ENCODE results near the gene ZNF587.
A peak's percentile ranks its signal among the peaks of the same experiment; 100 is the strongest.
"Not testable (repeated sequence)": the region's sequence is repeated elsewhere in the genome, so short reads cannot be mapped to it uniquely, and the experiment has no call there.

Gene ZNF587

DNA sequence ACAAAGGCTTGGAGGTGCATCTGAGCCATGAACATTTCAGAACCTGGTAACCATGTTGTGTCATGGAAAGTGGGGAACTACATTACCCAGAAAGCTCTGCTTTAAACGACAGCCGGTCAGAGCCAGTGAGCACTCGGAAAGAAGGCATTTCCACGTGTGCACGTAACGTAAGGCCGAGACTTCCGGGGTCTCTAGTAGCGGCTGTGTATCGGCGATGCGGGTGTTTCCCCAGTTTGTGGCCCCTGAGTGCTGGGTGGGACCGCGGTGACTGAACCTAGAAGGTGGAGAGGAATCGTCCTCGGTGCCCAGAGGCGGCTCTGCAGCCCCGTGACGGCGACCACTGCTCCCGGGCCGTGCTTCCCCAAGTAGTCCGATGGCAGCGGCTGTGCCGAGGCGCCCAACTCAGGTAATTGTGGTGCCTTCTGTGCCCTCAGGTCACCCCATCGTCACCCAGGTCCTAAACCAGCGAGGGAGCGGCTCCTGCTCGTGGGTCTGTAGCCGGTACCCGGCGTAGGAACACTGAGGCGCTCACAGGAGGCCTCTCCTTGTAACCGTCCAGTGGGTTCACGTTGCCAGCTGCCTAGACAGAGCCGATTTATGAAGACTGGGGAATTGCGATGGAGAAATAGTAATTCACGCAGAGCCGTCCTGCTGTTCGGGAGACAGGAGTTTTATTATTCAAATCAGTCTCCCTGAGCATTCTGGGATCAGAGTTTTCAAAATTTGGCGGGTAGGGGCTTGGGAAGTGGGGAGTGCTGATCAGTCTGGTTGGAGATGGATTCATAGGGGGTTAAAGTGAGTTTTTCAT, at the start of gene ZNF587:
Gene ZNF587, plus strand, starts transcription at position 194 of the 808 bp plus-strand sequence. Its CDS starts 180 bp downstream, at position 374.
- peaks cover 14 to 17% of the 10 kb centered on the region in 2 donors for H3K4me1 ChIP-seq (ENCODE audit: control insufficient read depth in 2 of 2, insufficient read depth in 2 of 2, low read length in 2 of 2)
- peak within 1 kb of the TSS; percentile 88 to 89 for H3K27ac ChIP-seq (ENCODE audit: low read depth in 2 of 2, low read length in 2 of 2)
- peak within 1 kb of the TSS; percentile 86 to 95 for H3K4me3 ChIP-seq (ENCODE audit: low read length in 2 of 2)

DNA sequence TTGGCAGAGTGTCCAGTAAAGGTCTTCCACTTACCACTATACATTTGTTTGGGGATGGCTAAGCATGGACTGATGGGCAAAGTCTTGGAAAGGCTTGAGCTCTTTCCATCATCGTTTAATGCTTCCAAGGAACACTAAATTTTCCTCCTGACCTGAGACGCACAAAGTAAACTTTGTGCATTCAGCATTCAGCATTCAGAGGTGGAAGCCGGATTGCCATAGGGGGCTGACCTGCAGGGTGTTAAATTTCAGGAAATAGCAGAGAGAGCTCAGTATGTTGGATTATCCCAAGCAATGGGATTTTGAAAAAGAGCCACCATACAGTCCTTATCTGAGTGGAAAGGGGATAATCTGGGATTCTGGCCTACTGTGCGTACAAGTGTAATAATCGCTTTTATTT, 49.0 kb upstream of the ZNF587 start:
- Histone ChIP-seq H3K4me1 (ENCODE audit: control insufficient read depth in 2 of 2, insufficient read depth in 2 of 2, low read length in 2 of 2) (peaks cover 11 to 22% of the 10 kb centered on the region in 2 donors), H3K9me3 (ENCODE audit: control insufficient read depth in 2 of 2, low read length in 2 of 2) (no peaks in the 10 kb centered on the region), H3K4me3 (ENCODE audit: low read length in 2 of 2) (no peak overlapping the region), H3K27me3 (ENCODE audit: control insufficient read depth in 2 of 2, insufficient read depth in 2 of 2, low read length in 2 of 2) (no peaks in the 10 kb centered on the region), H3K9ac (ENCODE audit: low read depth in 1 of 2, low read length in 2 of 2) (no peak overlapping the region), H3K36me3 (ENCODE audit: control insufficient read depth in 2 of 2, insufficient read depth in 2 of 2, low read length in 2 of 2) (peaks cover 5% of the 10 kb centered on the region in 2 donors), H3K27ac (ENCODE audit: low read depth in 2 of 2, low read length in 2 of 2) (no peak overlapping the region)

More for the DNA sequence above, at the start of gene ZNF587:
- peaks cover 7 to 14% of the 10 kb centered on the region in 2 donors for H3K36me3 ChIP-seq (ENCODE audit: control insufficient read depth in 2 of 2, insufficient read depth in 2 of 2, low read length in 2 of 2)
- H3K27me3 ChIP-seq (ENCODE audit: control insufficient read depth in 2 of 2, insufficient read depth in 2 of 2, low read length in 2 of 2); H3K9me3 ChIP-seq (ENCODE audit: control insufficient read depth in 2 of 2, low read length in 2 of 2): not testable (repeated sequence)
- H3K9ac ChIP-seq (ENCODE audit: low read depth in 1 of 2, low read length in 2 of 2): peak within 1 kb of the TSS; percentile 76 to 89

GRCh38 chr19:57802269-57802668, 47.4 kb upstream of the ZNF587 start:
- Histone ChIP-seq H3K9me3 (ENCODE audit: control insufficient read depth in 2 of 2, low read length in 2 of 2) (no peaks in the 10 kb centered on the region), H3K4me1 (ENCODE audit: control insufficient read depth in 2 of 2, insufficient read depth in 2 of 2, low read length in 2 of 2) (peaks cover 12 to 22% of the 10 kb centered on the region in 2 donors), H3K9ac (ENCODE audit: low read depth in 1 of 2, low read length in 2 of 2) (no peak overlapping the region), H3K27ac (ENCODE audit: low read depth in 2 of 2, low read length in 2 of 2) (peak overlapping the region in 1 of 2 donors; percentile 6), H3K36me3 (ENCODE audit: control insufficient read depth in 2 of 2, insufficient read depth in 2 of 2, low read length in 2 of 2) (no peaks in the 10 kb centered on the region), H3K27me3 (ENCODE audit: control insufficient read depth in 2 of 2, insufficient read depth in 2 of 2, low read length in 2 of 2) (no peaks in the 10 kb centered on the region), H3K4me3 (ENCODE audit: low read length in 2 of 2) (no peak overlapping the region)

DNA sequence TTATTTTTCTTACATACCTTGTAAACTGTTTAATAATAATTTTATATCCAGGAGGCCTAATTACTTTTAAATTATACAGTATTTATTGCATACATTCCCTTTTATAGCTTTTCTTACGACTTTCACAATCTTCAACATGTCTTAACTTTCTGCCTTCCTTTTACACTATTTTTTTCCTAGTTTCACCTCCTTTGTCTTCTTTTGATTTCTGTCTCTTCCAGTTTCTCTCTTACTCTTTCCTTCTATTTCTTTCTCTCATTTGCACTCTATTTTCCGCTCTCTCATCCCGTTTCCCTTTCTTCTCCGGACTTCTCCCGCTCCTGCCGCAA, 46.4 kb upstream of the ZNF587 start:
- Histone ChIP-seq H3K9ac (ENCODE audit: low read depth in 1 of 2, low read length in 2 of 2) (peak overlapping the region; percentile 65 to 77), H3K4me3 (ENCODE audit: low read length in 2 of 2) (peak overlapping the region; percentile 56 to 83), H3K27ac (ENCODE audit: low read depth in 2 of 2, low read length in 2 of 2) (peak overlapping the region; percentile 75 to 88), H3K4me1 (ENCODE audit: control insufficient read depth in 2 of 2, insufficient read depth in 2 of 2, low read length in 2 of 2) (peaks cover 12 to 22% of the 10 kb centered on the region in 2 donors), H3K36me3 (ENCODE audit: control insufficient read depth in 2 of 2, insufficient read depth in 2 of 2, low read length in 2 of 2) (peaks cover 7% of the 10 kb centered on the region in 2 donors), H3K9me3 (ENCODE audit: control insufficient read depth in 2 of 2, low read length in 2 of 2) (no peaks in the 10 kb centered on the region), H3K27me3 (ENCODE audit: control insufficient read depth in 2 of 2, insufficient read depth in 2 of 2, low read length in 2 of 2) (no peaks in the 10 kb centered on the region)

DNA sequence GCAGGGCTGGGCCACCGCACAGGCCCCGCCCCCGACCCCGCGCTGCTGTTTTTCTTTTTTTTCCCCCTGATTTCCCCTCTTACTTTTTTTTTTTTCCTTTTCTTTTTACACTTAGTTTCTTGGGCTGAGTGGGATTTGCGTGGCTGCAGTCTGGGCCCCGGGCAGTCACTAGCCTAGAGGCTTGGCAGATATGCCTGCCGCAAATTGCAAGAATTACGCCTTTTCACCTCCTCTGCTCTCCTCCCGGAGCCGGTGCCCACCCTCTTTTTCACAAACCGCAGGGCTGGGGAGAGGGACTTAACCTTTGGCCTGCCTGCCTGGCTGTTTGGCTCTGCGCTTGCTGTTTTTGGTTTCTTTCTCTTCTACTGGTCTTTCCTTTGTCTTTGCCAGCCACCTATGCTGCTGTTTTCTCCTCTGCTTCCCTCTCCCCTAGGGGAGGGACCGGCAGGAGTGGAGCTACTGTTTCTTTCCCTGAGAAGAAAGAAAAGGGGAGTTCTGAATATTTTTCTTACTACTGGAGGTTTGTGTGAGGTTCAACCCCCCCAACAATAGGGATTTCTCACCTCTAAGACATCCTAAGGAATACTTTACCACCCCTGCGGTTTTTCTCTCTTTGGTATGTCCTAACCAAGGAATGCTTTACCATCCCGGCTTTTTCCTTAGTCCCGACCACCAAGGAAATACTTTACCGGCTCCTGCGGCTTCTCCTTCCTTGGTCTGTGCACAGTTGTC, 45.9 kb upstream of the ZNF587 start:
- Histone ChIP-seq H3K4me1 (ENCODE audit: control insufficient read depth in 2 of 2, insufficient read depth in 2 of 2, low read length in 2 of 2) (peaks cover 12 to 22% of the 10 kb centered on the region in 2 donors), H3K27me3 (ENCODE audit: control insufficient read depth in 2 of 2, insufficient read depth in 2 of 2, low read length in 2 of 2) (no peaks in the 10 kb centered on the region), H3K27ac (ENCODE audit: low read depth in 2 of 2, low read length in 2 of 2) (peak overlapping the region; percentile 75 to 88), H3K36me3 (ENCODE audit: control insufficient read depth in 2 of 2, insufficient read depth in 2 of 2, low read length in 2 of 2) (peaks cover 11 to 12% of the 10 kb centered on the region in 2 donors), H3K9ac (ENCODE audit: low read depth in 1 of 2, low read length in 2 of 2) (peak overlapping the region; percentile 65 to 77), H3K4me3 (ENCODE audit: low read length in 2 of 2) (peak overlapping the region; percentile 56 to 83), H3K9me3 (ENCODE audit: control insufficient read depth in 2 of 2, low read length in 2 of 2) (no peaks in the 10 kb centered on the region)

GRCh38 chr19:57807541-57807940, 42.1 kb upstream of the ZNF587 start:
- H3K27me3 ChIP-seq (ENCODE audit: control insufficient read depth in 2 of 2, insufficient read depth in 2 of 2, low read length in 2 of 2): no peaks in the 10 kb centered on the region
- H3K4me3 ChIP-seq (ENCODE audit: low read length in 2 of 2): no peak overlapping the region
- no peaks in the 10 kb centered on the region for H3K9me3 ChIP-seq (ENCODE audit: control insufficient read depth in 2 of 2, low read length in 2 of 2)
- no peak overlapping the region for H3K9ac ChIP-seq (ENCODE audit: low read depth in 1 of 2, low read length in 2 of 2)
- H3K27ac ChIP-seq (ENCODE audit: low read depth in 2 of 2, low read length in 2 of 2): no peak overlapping the region
- peaks cover 11% of the 10 kb centered on the region in 2 donors for H3K4me1 ChIP-seq (ENCODE audit: control insufficient read depth in 2 of 2, insufficient read depth in 2 of 2, low read length in 2 of 2)
- peaks cover 26 to 30% of the 10 kb centered on the region in 2 donors for H3K36me3 ChIP-seq (ENCODE audit: control insufficient read depth in 2 of 2, insufficient read depth in 2 of 2, low read length in 2 of 2)

DNA sequence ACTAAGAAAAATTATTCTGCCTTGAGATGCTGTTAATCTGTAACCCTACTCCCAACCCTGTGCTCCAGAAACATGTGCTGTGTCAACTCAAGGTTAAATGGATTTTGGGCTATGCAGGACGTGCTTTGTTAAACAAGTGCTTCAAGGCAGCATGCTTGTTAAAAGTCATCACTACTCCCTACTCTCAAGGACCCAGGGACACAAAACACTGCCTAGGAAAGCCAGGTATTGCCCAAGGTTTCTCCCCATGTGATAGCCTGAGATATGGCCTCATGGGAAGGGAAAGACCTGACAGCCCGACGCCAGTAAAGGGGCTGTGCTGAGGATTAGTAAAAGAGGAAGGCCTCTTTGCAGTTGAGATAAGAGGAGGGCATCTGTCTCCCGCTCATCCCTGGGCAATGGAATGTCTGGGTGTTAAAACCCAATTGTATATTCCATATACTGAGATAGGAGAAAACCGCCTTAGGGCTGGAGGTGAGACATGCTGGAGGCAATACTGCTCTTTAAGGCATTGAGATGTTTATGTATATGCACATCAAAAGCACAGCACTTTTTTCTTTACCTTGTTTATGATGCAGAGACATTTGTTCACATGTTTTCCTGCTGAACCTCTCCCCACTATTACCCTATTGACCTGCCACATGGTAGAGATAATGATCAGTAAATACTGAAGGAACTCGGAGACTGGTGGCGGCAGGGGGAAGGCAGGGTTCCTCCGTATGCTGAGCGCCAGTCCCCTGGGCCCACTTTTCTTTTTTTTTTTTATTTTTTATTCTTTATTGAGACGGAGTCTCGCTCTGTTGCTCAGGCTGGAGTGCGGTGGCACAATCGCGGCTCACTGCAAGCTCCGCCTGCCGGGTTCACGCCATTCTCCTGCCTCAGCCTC, 39.0 kb upstream of the ZNF587 start:
- not testable (repeated sequence) for H3K27me3 ChIP-seq (ENCODE audit: control insufficient read depth in 2 of 2, insufficient read depth in 2 of 2, low read length in 2 of 2); H3K9ac ChIP-seq (ENCODE audit: low read depth in 1 of 2, low read length in 2 of 2); H3K27ac ChIP-seq (ENCODE audit: low read depth in 2 of 2, low read length in 2 of 2); H3K9me3 ChIP-seq (ENCODE audit: control insufficient read depth in 2 of 2, low read length in 2 of 2); H3K4me3 ChIP-seq (ENCODE audit: low read length in 2 of 2)
- peaks cover 10 to 19% of the 10 kb centered on the region in 2 donors for H3K4me1 ChIP-seq (ENCODE audit: control insufficient read depth in 2 of 2, insufficient read depth in 2 of 2, low read length in 2 of 2)
- H3K36me3 ChIP-seq (ENCODE audit: control insufficient read depth in 2 of 2, insufficient read depth in 2 of 2, low read length in 2 of 2): peaks cover 26 to 30% of the 10 kb centered on the region in 2 donors

DNA sequence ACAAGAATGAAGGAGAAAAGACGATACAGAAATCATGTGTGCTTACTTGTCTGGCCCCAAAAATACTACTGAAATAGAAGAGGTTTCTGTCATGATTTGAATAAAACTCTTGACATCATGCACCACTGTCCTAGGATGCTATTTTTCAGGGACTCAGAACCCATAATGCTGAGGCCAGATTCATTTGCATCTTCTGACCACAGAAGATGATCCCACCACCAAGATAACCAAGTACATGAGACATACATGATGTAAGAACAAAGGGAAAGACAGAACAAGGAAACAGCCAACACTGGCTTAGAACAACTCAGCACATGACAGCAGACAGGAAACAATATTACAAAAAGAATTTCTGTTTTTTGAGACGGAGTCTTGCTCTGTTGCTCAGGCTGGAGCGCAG, 37.4 kb upstream of the ZNF587 start:
- H3K36me3 ChIP-seq (ENCODE audit: control insufficient read depth in 2 of 2, insufficient read depth in 2 of 2, low read length in 2 of 2): peaks cover 26 to 30% of the 10 kb centered on the region in 2 donors
- no peaks in the 10 kb centered on the region for H3K9me3 ChIP-seq (ENCODE audit: control insufficient read depth in 2 of 2, low read length in 2 of 2)
- H3K27me3 ChIP-seq (ENCODE audit: control insufficient read depth in 2 of 2, insufficient read depth in 2 of 2, low read length in 2 of 2): no peaks in the 10 kb centered on the region
- peaks cover 10 to 18% of the 10 kb centered on the region in 2 donors for H3K4me1 ChIP-seq (ENCODE audit: control insufficient read depth in 2 of 2, insufficient read depth in 2 of 2, low read length in 2 of 2)
- no peak overlapping the region for H3K27ac ChIP-seq (ENCODE audit: low read depth in 2 of 2, low read length in 2 of 2)
- H3K9ac ChIP-seq (ENCODE audit: low read depth in 1 of 2, low read length in 2 of 2): no peak overlapping the region
- H3K4me3 ChIP-seq (ENCODE audit: low read length in 2 of 2): no peak overlapping the region

DNA sequence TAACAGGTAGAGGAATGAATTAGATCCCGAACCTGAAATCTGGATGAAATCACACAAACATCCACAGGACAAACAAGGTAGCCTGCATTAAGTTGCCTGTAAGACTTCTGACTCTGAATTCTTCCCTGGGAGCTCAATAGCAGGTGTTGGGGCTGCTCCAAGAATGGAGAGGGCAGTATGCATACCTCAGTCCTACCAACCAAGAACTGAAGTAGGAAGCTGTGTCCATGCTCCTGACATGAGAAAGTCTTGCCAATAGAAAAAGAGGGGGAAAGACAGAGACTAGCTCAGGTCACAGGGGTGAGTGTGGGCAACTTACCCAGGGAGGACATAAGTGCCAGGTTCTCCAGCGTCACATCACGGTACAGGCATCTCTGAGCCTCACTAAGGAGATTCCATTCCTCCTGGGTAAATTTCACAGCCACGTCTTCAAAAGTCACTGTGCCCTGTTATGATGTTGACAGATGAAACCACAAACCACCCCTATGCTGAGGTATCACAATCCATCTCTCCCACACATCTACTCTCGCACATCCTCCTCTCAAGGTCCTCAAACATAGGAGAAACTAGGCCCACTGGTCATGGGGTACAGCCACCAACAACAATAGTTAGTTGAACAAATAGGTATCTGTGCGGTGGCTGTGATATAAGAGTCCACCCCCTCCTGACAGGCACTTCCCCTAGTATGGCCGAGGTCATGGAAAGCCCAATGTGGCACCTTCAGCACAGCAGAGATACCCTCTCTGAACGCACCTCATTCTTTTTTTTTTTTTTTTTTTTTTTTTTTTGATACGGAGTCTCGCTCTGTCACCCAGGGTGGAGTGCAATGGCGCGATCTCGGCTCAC, 36.5 kb upstream of the ZNF587 start:
- H3K27ac ChIP-seq (ENCODE audit: low read depth in 2 of 2, low read length in 2 of 2): peak overlapping the region in 1 of 2 donors; percentile 88

More for the DNA sequence above, 36.5 kb upstream of the ZNF587 start:
- Histone ChIP-seq H3K4me1 (ENCODE audit: control insufficient read depth in 2 of 2, insufficient read depth in 2 of 2, low read length in 2 of 2) (peaks cover 10 to 18% of the 10 kb centered on the region in 2 donors), H3K4me3 (ENCODE audit: low read length in 2 of 2) (peak overlapping the region; percentile 97 to 100), H3K36me3 (ENCODE audit: control insufficient read depth in 2 of 2, insufficient read depth in 2 of 2, low read length in 2 of 2) (peaks cover 19 to 24% of the 10 kb centered on the region in 2 donors)
- H3K9ac ChIP-seq (ENCODE audit: low read depth in 1 of 2, low read length in 2 of 2); H3K27me3 ChIP-seq (ENCODE audit: control insufficient read depth in 2 of 2, insufficient read depth in 2 of 2, low read length in 2 of 2); H3K9me3 ChIP-seq (ENCODE audit: control insufficient read depth in 2 of 2, low read length in 2 of 2): not testable (repeated sequence)

All from mucosa of rectum (tissue), 2 donors.